ENCODE data around the gene BNIP1. TPM values are rescaled to one million over a fixed set of nuclear protein-coding genes. Genes with fewer than 3 reads are reported as not detected.

Gene BNIP1
- total and polyA plus RNA-seq, 2 of the 4 experiments (the other 2 are of a cell fraction): 24.3 to 35.3 TPM

GRCh38 chr5:173178369-173178910, 34.1 kb downstream of the BNIP1 start:
- no peak overlapping the region for H4K5ac ChIP-seq (ENCODE audit: low read depth, low read length)
- H2AK9ac ChIP-seq (replicated peaks; ENCODE audit: low read depth, low read length, poor library complexity): no peak overlapping the region
- no peak overlapping the region for H3K27ac ChIP-seq (ENCODE audit: insufficient read depth, low read length)
- peaks cover 18% of the 10 kb centered on the region for H3K27me3 ChIP-seq (ENCODE audit: control insufficient read depth, insufficient read depth, low read length)
- H3K14ac ChIP-seq (replicated peaks; ENCODE audit: low read depth, low read length): no peak overlapping the region
- H4K91ac ChIP-seq (ENCODE audit: insufficient read depth, low read depth, low read length): no peak overlapping the region
- no peaks in the 10 kb centered on the region for H3K9me1 ChIP-seq (ENCODE audit: insufficient read depth, low read length)
- dilution Hi-C loops (cut with HindIII; ENCODE audit: low sequenced_read_pairs, unreplicated experiment) (no loop called here), in situ Hi-C loops (cut with MboI; ENCODE audit: low sequenced_read_pairs) (no loop called here), intact Hi-C loops (cut with micrococcal nuclease) (no loop called here)
- H2AFZ ChIP-seq (replicated peaks; ENCODE audit: low read length, poor library complexity): no peak overlapping the region
- H2AK5ac ChIP-seq (ENCODE audit: low read depth, low read length): no peak overlapping the region
- H2BK20ac ChIP-seq (ENCODE audit: low read depth, low read length): no peak overlapping the region
- H3K56ac ChIP-seq (ENCODE audit: extremely low read depth, insufficient read depth, low read length): no peak overlapping the region
- peaks cover 10% of the 10 kb centered on the region for H3K9me3 ChIP-seq (ENCODE audit: control insufficient read depth, insufficient read depth, low read length)
- H3K4ac ChIP-seq (ENCODE audit: low read depth, low read length): no peak overlapping the region
- WGBS, 2 experiments (ENCODE audit: extremely low coverage in 2 of 2, insufficient read length in 1 of 2): 92% methylated on average over 4 of the region's 12 CpGs; no CpG with 5 or more reads in 1 of the 2 experiments
- H3K18ac ChIP-seq (ENCODE audit: low read depth, low read length): no peak overlapping the region
- no peaks in the 10 kb centered on the region for H3K79me1 ChIP-seq (ENCODE audit: low read depth in 1 of 2, low read length in 2 of 2)
- no peak overlapping the region for H2BK5ac ChIP-seq (ENCODE audit: low read depth, low read length, poor library complexity, severe bottlenecking)
- no peaks in the 10 kb centered on the region for H3K4me1 ChIP-seq (ENCODE audit: control insufficient read depth, insufficient read depth, low read length)
- TF ChIP-seq BHLHE40 (IDR thresholded peaks at IDR 0.05; ENCODE audit: low read depth, low read length): no peak
- no peak for TF ChIP-seq MAFK (IDR thresholded peaks at IDR 0.05; ENCODE audit: low read depth, low read length)
- TF ChIP-seq MXI1 (IDR thresholded peaks at IDR 0.05; ENCODE audit: borderline replicate concordance, low read depth, low read length): no peak
- TF ChIP-seq CHD1 (IDR thresholded peaks at IDR 0.05; ENCODE audit: low read depth, low read length): no peak
- no peak for TF ChIP-seq RAD21 (IDR thresholded peaks at IDR 0.05; ENCODE audit: low read length)
- TF ChIP-seq USF2 (IDR thresholded peaks at IDR 0.05; ENCODE audit: low read depth, low read length): no peak
- TF ChIP-seq FOS (IDR thresholded peaks at IDR 0.05; ENCODE audit: low read depth, low read length): no peak
- no peak for TF ChIP-seq SMC3 (IDR thresholded peaks at IDR 0.05; ENCODE audit: low read depth, low read length)
- no peak for TF ChIP-seq CEBPB (IDR thresholded peaks at IDR 0.05; ENCODE audit: low read depth, low read length)
- POLR2A ChIA-PET (ENCODE audit: unreplicated experiment): no interaction called here
- H2BK15ac ChIP-seq (ENCODE audit: low read depth, low read length): no peak overlapping the region
- H4K8ac ChIP-seq (ENCODE audit: low read depth in 2 of 2, low read length in 2 of 2): no peak overlapping the region
- CTCF ChIA-PET: interaction anchor here (1.1 kb wide), 1 partner anchor 29 kb away, joined by 3 read pairs; no protein-coding TSS in a partner anchor
- H2BK120ac ChIP-seq (ENCODE audit: low read depth, low read length): no peak overlapping the region
- ATAC-seq (ENCODE audit: low read depth): no peak
- no peak overlapping the region for H3K23ac ChIP-seq (ENCODE audit: low read depth, low read length)
- no peaks in the 10 kb centered on the region for H3K36me3 ChIP-seq (ENCODE audit: control insufficient read depth, insufficient read depth, low read length)
- H3K4me2 ChIP-seq (ENCODE audit: low read depth, low read length): no peak overlapping the region
- no peak for DNase-seq
- no TSS peak for BruUV-seq (replicated peaks)
- no peaks in the 10 kb centered on the region for H4K20me1 ChIP-seq (ENCODE audit: insufficient read depth, low read length)
- no peak overlapping the region for H3K9ac ChIP-seq (ENCODE audit: low read depth, low read length)
- no peak overlapping the region for H3K4me3 ChIP-seq (ENCODE audit: insufficient read depth, low read depth, low read length)
